Natural killer cell (primary cell): ENCODE results near the gene GRID1. TPM values are rescaled to one million over a fixed set of nuclear protein-coding genes. Genes with fewer than 3 reads are reported as not detected.

Experiments
- ATAC-seq, 3 donors: fragments of 150-1000 bp in 2 of 3; fragments of 200-7000 bp in 1 of 3; cut with Tn5 transposase; 1 replicate in 1 of 3; 2 replicates in 2 of 3; pipeline ENCODE4 v1.10.0; 2021; ENCODE audit warnings: mild to moderate bottlenecking in 2 of 3, moderate library complexity in 2 of 3
- DNase-seq, 2 donors: peaks; one replicate each; pipeline versions ENCODE4 v3.0.0 to v3.0.0-alpha.2; 2013 to 2021; ENCODE audit warnings: mixed read lengths in 1 of 2
- H3K27ac ChIP-seq: one replicate; pipeline ENCODE4 v1.5.1; 2013; ENCODE audit warnings: mild to moderate bottlenecking, low read length
- H3K27me3 ChIP-seq: one replicate; pipeline ENCODE4 v1.6.1; 2013; ENCODE audit warnings: low read length; ENCODE audit not compliant: control insufficient read depth, insufficient read depth
- H3K36me3 ChIP-seq: one replicate; pipeline ENCODE4 v1.6.1; 2013; ENCODE audit warnings: low read length; ENCODE audit not compliant: control insufficient read depth, insufficient read depth
- H3K4me1 ChIP-seq: one replicate; pipeline ENCODE4 v1.6.1; 2013; ENCODE audit warnings: low read length; ENCODE audit not compliant: control insufficient read depth, insufficient read depth
- H3K4me3 ChIP-seq: one replicate; pipeline ENCODE4 v1.5.1; 2013; ENCODE audit warnings: low read length
- H3K9me3 ChIP-seq: one replicate; pipeline ENCODE4 v1.6.1; 2013; ENCODE audit warnings: low read length; ENCODE audit not compliant: control insufficient read depth, insufficient read depth
- H3K27ac Mint-ChIP-seq, 2 donors: one replicate each; pipeline ENCODE4 v1.8.0; 2022; ENCODE audit warnings: mild to moderate bottlenecking in 2 of 2, mixed read lengths in 2 of 2, moderate library complexity in 1 of 2
- H3K27me3 Mint-ChIP-seq, 2 donors: one replicate each; pipeline ENCODE4 v1.8.0; 2022; ENCODE audit warnings: low read depth in 2 of 2, mixed read lengths in 2 of 2
- H3K36me3 Mint-ChIP-seq: one replicate; pipeline ENCODE4 v1.8.0; 2022; ENCODE audit warnings: mixed read lengths
- H3K4me1 Mint-ChIP-seq, 2 donors: one replicate each; pipeline ENCODE4 v1.8.0; 2022; ENCODE audit warnings: mixed read lengths in 2 of 2
- H3K4me3 Mint-ChIP-seq: one replicate; pipeline ENCODE4 v1.8.0; 2022; ENCODE audit warnings: mild to moderate bottlenecking, moderate library complexity, mixed read lengths
- H3K9me3 Mint-ChIP-seq, 2 donors: one replicate each; pipeline ENCODE4 v1.8.0; 2022; ENCODE audit warnings: mixed read lengths in 2 of 2
- WGBS: methylation state at CpG from one replicate; pipeline ENCODE4 v1.1.7; 2013; ENCODE audit warnings: missing lambda C conversion rate; ENCODE audit not compliant: insufficient coverage; 5-methylcytosine and 5-hydroxymethylcytosine counted together
- intact Hi-C: fragments of 100-400 bp; cut with micrococcal nuclease; formaldehyde crosslinking; loops from one replicate; pipeline ENCODE4 v1.14.2; 2022
- total RNA-seq, 4 donors: library from RNA; stranded (reverse); fragments of 120-200 nt in 1 of 4; gene quantifications; one replicate each; pipeline versions ENCODE4 v1.2.3 to v1.2.4, GENCODE V29; 2013 to 2022
- TF ChIP-seq, protein P1 (sequence below): fragments of 200-600 bp; IDR thresholded peaks from one replicate; pipeline ENCODE4 v1.8.0; 2022; ENCODE audit warnings: antibody characterized with exemption

Gene GRID1
- total RNA-seq, 3 donors from 2014 or later (not counting 1 experiment from before 2014, with no cell fraction given): not detected

DNA sequence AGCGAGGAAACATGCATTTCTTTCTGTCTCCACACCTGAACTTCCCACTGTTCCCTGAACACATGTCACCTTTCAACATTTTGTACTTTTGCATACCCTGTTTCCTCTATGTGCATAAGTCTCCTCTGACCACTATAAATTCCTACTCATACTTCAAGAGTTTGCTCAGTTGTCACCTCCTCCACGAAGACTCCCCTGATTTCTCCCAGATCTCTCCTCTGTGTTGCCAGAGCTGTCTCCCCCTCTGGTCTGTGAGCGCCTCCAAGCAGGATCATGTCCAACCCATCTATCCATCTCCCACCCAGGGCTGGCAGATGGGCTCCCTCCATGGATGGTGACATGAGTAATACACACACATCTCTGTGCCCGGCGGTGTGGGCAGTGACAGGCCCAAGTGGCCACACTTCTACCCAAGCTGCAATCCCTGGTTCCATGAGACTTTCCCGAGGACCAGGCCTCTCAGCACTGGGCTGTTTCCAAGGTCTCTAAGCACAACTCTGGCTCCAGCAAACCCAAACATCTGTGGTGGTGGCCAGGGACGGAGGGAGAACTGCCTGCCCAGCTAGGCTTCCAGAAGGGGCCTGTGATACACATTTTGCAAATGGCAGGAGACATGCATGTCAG lies 135.9 kb downstream of the GRID1 start:
- Histone ChIP-seq H3K36me3 (no peaks in the 10 kb centered on the region), H3K9me3 (no peaks in the 10 kb centered on the region), H3K27ac (no peak overlapping the region), H3K4me3 (no peak overlapping the region), H3K27me3 (no peaks in the 10 kb centered on the region), H3K4me1 (no peaks in the 10 kb centered on the region)
- DNase-seq (no peak), ATAC-seq (no peak)
- WGBS: 77% methylated on average over 6 of the region's 7 CpGs
- intact Hi-C loops: no loop called here
- no peak overlapping the region for H3K4me3 Mint-ChIP-seq
- H3K4me1 Mint-ChIP-seq: no peaks in the 10 kb centered on the region
- H3K27ac Mint-ChIP-seq: no peak overlapping the region
- TF ChIP-seq, protein P1, sequence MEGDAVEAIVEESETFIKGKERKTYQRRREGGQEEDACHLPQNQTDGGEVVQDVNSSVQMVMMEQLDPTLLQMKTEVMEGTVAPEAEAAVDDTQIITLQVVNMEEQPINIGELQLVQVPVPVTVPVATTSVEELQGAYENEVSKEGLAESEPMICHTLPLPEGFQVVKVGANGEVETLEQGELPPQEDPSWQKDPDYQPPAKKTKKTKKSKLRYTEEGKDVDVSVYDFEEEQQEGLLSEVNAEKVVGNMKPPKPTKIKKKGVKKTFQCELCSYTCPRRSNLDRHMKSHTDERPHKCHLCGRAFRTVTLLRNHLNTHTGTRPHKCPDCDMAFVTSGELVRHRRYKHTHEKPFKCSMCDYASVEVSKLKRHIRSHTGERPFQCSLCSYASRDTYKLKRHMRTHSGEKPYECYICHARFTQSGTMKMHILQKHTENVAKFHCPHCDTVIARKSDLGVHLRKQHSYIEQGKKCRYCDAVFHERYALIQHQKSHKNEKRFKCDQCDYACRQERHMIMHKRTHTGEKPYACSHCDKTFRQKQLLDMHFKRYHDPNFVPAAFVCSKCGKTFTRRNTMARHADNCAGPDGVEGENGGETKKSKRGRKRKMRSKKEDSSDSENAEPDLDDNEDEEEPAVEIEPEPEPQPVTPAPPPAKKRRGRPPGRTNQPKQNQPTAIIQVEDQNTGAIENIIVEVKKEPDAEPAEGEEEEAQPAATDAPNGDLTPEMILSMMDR: no peak
- H3K9me3 Mint-ChIP-seq: no peaks in the 10 kb centered on the region
- no peaks in the 10 kb centered on the region for H3K36me3 Mint-ChIP-seq
- no peaks in the 10 kb centered on the region for H3K27me3 Mint-ChIP-seq

DNA sequence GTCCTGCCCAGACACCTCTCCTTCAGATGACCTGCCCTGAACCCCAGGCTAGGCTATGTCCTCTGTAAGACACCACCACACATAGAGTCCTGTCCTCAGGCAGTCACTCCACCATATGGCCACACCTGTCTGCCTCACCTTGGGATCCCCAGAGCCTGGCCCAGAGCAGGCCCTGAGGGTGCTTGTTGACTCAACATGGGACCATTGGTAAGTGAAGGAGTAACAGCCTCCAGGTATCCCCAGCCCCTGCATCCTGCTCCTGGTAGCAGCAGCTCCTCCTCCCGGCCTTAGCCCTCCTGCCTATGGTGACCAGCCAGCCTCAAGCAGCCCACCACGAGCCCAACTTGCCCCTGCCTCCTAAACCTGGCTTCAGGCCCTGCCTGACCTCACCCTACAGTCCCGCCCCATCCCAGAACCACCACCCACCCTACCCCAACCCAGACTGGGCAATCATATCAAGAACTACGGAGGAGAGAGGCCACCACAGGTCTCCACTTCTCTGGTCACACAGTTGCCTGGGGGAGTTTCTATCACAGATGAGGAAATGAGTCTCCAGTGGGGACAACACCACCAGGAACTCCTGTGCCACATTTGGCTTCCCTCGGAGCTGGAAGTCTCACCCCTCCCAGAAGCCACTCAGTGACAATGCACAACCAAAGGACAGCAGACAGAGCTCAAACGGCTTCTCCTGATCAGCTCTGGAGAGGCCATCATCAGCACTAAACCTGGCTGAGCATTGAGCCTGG lies 136.6 kb downstream of the GRID1 start:
- no peaks in the 10 kb centered on the region for H3K9me3 Mint-ChIP-seq
- no peak overlapping the region for H3K4me3 ChIP-seq
- H3K27ac ChIP-seq: no peak overlapping the region
- TF ChIP-seq, protein P1: no peak
- H3K36me3 Mint-ChIP-seq: no peaks in the 10 kb centered on the region
- 76% methylated on average over 6 of the region's 6 CpGs for WGBS
- no peak overlapping the region for H3K27ac Mint-ChIP-seq
- H3K4me1 ChIP-seq: no peaks in the 10 kb centered on the region
- DNase-seq (no peak), ATAC-seq (no peak)
- H3K4me1 Mint-ChIP-seq: no peaks in the 10 kb centered on the region
- no peaks in the 10 kb centered on the region for H3K9me3 ChIP-seq
- no peaks in the 10 kb centered on the region for H3K27me3 Mint-ChIP-seq
- no peaks in the 10 kb centered on the region for H3K36me3 ChIP-seq
- H3K4me3 Mint-ChIP-seq: no peak overlapping the region
- H3K27me3 ChIP-seq: no peaks in the 10 kb centered on the region
- intact Hi-C loops: no loop called here

DNA sequence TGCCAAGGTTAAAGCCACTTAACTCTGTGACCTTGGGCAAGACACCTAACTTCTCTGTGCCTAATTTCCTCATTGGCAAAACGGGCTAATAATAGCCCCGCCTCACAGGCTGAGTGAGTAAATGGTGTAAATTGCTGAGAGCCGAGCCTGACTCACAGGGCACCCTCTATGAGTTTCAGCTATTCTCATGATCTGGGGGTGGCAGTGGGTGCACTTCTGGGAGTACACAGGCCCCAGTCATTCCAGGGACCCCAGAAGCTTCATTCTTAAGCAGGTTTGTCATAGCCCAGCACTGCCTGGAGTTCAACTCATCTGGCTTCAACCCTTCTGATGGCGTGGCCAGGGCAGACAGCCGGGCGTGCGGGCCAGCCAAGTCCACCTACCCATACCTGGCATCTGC lies 137.2 kb downstream of the GRID1 start:
- Mint-ChIP-seq H3K4me3 (no peak overlapping the region), H3K9me3 (no peaks in the 10 kb centered on the region), H3K36me3 (no peaks in the 10 kb centered on the region), H3K4me1 (no peaks in the 10 kb centered on the region), H3K27ac (no peak overlapping the region), H3K27me3 (no peaks in the 10 kb centered on the region)
- H3K36me3 ChIP-seq: no peaks in the 10 kb centered on the region
- DNase-seq: no peak
- H3K27ac ChIP-seq: no peak overlapping the region
- no peak for ATAC-seq
- no peaks in the 10 kb centered on the region for H3K27me3 ChIP-seq
- no peak overlapping the region for H3K4me3 ChIP-seq
- WGBS: 88% methylated on average over 7 of the region's 7 CpGs
- no peaks in the 10 kb centered on the region for H3K9me3 ChIP-seq
- no peaks in the 10 kb centered on the region for H3K4me1 ChIP-seq
- intact Hi-C loops: no loop called here
- TF ChIP-seq, protein P1: no peak
